Thoracic aorta (tissue), 2 donors: Measurements from ENCODE around the gene ADCYAP1. TPM values are rescaled to one million over a fixed set of nuclear protein-coding genes. Genes with fewer than 3 reads are reported as not detected.

Experiments used
- ATAC-seq: fragments of 150-250 bp; one replicate; pipeline ENCODE4 v1.8.0; 2017; ENCODE audit warnings: low read depth; ENCODE audit not compliant: insufficient number of reproducible peaks, low FRiP score
- DNase-seq: peaks from one replicate; pipeline ENCODE4 v3.0.0-alpha.2; 2020; ENCODE audit warnings: low spot score
- H3K27ac ChIP-seq, 2 donors: fragments of 200-600 bp; sonication (generic); 1 replicate in 1 of 2; 2 replicates in 1 of 2; pipeline ENCODE4 v1.5.1; 2016; ENCODE audit warnings: mild to moderate bottlenecking in 2 of 2, moderate library complexity in 2 of 2
- H3K27me3 ChIP-seq: fragments of 200-600 bp; sonication (generic); replicated peaks from 2 replicates; pipeline ENCODE4 v1.6.0; 2016; ENCODE audit warnings: mild to moderate bottlenecking; ENCODE audit not compliant: insufficient read depth
- H3K36me3 ChIP-seq: fragments of 200-600 bp; sonication (generic); one replicate; pipeline ENCODE4 v1.5.1; 2016
- H3K4me1 ChIP-seq, 2 donors: fragments of 200-600 bp; sonication (generic); 1 replicate in 1 of 2; 2 replicates in 1 of 2; pipeline versions ENCODE4 v1.5.1 to v1.6.0; 2016; ENCODE audit warnings: low read depth in 2 of 2, mild to moderate bottlenecking in 1 of 2; ENCODE audit not compliant: control insufficient read depth in 1 of 2
- H3K4me3 ChIP-seq: fragments of 200-600 bp; sonication (generic); 2 replicates; pipeline ENCODE4 v1.5.1; 2016; ENCODE audit warnings: mild to moderate bottlenecking
- H3K9me3 ChIP-seq: fragments of 200-600 bp; sonication (generic); 2 replicates; pipeline ENCODE4 v1.5.1; 2016
- total RNA-seq, 2 donors: library from RNA; depleted of rRNA; stranded (reverse); fragments of >200 nt; gene quantifications; one replicate each; pipeline versions ENCODE4 v1.1.0 to v1.2.3, GENCODE V29; 2016
- TF ChIP-seq, protein P1 (sequence below): fragments of 200-600 bp; sonication (generic); IDR thresholded peaks from one replicate; pipeline ENCODE4 v1.5.1; 2019; ENCODE audit warnings: antibody characterized with exemption

Gene ADCYAP1
- total RNA-seq, 2 donors from 2014 or later = 1.3 to 15.3 TPM

DNA sequence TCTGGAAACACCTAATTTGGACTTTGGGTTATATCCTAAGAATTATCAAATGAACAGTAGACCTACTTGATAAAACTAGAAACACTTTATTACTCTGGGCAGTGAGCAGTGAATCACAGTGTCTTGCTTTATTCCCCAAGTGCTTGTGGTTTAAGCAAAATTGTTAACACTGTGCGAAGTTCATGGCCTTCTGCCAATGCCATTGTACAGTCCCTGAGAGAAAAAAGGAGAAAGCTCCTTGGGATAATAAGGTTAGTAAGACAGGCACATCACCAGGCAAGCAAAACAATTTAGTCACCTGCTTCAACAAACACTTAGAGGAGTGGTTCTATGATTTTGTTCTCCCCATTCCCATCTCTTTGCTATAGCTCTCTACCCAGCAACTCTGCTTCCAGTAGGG is 39.8 kb downstream of the ADCYAP1 start:
- ATAC-seq = no peak
- Histone ChIP-seq H3K27ac (no peak overlapping the region), H3K4me3 (no peak overlapping the region), H3K36me3 (no peaks in the 10 kb centered on the region), H3K4me1 (no peaks in the 10 kb centered on the region), H3K27me3 (no peaks in the 10 kb centered on the region), H3K9me3 (no peaks in the 10 kb centered on the region)
- TF ChIP-seq, protein P1, sequence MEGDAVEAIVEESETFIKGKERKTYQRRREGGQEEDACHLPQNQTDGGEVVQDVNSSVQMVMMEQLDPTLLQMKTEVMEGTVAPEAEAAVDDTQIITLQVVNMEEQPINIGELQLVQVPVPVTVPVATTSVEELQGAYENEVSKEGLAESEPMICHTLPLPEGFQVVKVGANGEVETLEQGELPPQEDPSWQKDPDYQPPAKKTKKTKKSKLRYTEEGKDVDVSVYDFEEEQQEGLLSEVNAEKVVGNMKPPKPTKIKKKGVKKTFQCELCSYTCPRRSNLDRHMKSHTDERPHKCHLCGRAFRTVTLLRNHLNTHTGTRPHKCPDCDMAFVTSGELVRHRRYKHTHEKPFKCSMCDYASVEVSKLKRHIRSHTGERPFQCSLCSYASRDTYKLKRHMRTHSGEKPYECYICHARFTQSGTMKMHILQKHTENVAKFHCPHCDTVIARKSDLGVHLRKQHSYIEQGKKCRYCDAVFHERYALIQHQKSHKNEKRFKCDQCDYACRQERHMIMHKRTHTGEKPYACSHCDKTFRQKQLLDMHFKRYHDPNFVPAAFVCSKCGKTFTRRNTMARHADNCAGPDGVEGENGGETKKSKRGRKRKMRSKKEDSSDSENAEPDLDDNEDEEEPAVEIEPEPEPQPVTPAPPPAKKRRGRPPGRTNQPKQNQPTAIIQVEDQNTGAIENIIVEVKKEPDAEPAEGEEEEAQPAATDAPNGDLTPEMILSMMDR = no peak
- DNase-seq = no peak

DNA sequence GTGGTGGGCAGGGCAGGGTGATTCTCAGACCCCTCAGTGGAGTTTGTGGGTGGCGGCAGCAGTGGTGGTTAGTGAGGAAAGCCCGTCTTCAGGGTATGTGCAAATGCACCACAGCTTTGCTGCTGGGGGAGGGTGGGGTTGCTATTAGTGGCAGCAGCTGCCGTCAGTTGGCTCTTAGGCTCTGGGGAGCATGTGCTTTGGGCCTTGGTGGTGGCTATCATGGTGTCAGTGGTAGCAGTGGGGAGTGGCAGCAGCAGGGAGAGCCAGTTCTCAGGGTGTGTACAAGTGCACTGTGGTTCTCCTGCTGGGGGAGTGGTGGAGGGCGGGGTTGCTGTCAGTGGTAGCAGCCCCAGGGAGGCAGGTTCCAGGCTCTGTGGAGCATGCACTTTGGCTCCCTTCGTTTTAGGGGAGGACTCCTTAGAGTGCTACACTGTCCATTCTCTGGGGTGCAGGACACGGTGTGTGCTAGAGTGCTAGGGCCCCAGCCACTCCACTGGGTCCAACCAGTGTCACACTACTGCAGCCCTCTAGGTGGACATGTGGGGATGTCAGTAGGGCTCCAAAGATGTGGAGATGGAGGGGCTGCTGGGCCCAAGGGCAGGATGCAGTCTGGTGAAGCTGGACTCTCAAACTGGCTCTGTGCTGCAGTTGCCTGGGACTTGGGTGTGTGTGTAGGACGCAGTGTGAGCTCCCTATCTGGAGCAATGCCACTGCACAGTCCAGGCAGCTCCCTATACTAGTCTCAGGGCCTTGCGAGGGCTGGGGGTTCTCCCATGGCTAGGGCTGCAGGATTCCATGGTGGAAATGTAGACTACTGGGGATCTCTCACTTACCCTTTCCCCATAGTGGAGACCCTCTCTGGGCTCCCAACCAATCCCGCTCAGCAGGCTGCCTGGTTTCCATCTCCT is 45.3 kb downstream of the ADCYAP1 start:
- no peak overlapping the region for H3K4me3 ChIP-seq
- no peaks in the 10 kb centered on the region for H3K4me1 ChIP-seq
- H3K27me3 ChIP-seq = no peaks in the 10 kb centered on the region
- H3K27ac ChIP-seq = no peak overlapping the region
- DNase-seq = no peak
- no peaks in the 10 kb centered on the region for H3K9me3 ChIP-seq
- no peaks in the 10 kb centered on the region for H3K36me3 ChIP-seq
- TF ChIP-seq, protein P1 = no peak
- ATAC-seq = no peak

DNA sequence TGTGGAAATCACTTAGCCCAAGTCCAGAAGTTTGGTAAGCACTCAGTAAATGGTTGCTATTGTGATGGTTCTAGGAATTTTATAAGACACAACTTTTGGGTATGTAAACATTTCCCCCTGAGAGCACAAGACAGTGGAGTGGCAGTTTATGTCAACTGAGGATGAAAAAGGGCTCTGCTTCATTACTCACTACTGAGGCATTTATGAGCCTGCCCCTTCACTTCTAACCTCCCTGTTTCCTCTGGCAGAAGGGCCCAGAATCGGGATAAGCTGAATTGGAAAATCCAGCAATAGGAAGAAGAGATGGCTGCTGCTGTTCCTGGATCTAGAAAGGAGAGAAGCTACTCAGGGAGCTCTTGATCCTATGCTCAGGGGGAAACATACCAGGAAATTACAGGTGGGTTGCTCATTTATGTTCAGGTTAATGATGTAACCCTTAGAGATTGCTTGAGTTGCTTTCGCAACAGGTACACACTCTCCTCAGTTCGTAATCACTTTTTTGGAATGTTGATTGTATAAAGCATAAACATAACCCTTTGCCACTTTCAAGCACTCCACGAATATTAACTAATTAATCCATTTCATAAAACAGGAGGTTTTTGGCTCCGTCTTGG is 46.3 kb downstream of the ADCYAP1 start:
- H3K27me3 ChIP-seq = no peaks in the 10 kb centered on the region
- H3K36me3 ChIP-seq = no peaks in the 10 kb centered on the region
- no peaks in the 10 kb centered on the region for H3K9me3 ChIP-seq
- no peak overlapping the region for H3K27ac ChIP-seq
- no peaks in the 10 kb centered on the region for H3K4me1 ChIP-seq
- ATAC-seq (no peak), DNase-seq (no peak)
- TF ChIP-seq, protein P1 = no peak
- no peak overlapping the region for H3K4me3 ChIP-seq

DNA sequence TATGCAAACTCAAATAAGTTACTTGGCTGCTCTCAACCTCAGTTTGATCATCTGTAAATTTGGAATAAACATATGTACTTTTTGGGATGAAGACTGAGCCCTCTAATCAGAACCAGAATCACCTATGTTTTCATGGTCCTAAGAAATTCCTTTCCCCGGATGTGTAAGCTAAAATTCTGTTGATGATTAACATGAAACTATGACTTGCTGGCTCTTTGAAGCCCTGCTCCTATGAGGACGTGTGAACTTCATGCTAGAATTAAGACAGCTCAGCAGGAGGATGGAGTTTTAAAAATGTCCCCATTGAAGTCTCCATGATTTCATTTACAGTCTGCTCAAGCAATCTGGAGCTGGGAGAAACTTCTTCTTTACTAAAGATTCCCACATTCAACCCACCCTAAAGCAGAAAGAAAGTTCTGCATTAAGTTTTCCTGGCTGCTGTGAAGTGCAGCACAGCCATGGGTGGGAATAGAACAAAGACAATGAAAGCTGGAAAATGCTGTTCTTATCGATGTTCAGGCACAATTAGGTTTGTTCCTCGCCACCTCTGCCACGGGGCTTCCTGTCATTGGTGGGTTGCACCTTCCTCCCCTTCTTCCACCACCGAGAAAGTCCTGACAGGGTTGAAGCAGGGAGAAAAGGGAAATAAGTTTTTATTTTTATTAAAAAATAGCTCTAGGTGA is 50.9 kb downstream of the ADCYAP1 start:
- no peaks in the 10 kb centered on the region for H3K4me1 ChIP-seq
- no peak overlapping the region for H3K4me3 ChIP-seq

More for the DNA sequence above, 50.9 kb downstream of the ADCYAP1 start:
- Histone ChIP-seq H3K27me3 (no peaks in the 10 kb centered on the region), H3K36me3 (no peaks in the 10 kb centered on the region), H3K27ac (no peak overlapping the region), H3K9me3 (no peaks in the 10 kb centered on the region)
- no peak for ATAC-seq
- TF ChIP-seq, protein P1 = no peak
- DNase-seq = no peak
